OCI-LY3 (cell line): Measurements from ENCODE around the gene CDC45.

Experiments
- EZH2phosphoT487 ChIP-seq: fragments of 200-600 bp; shearing (Covaris generic); IDR thresholded peaks from 2 replicates; pipeline ENCODE4 v1.6.1; 2018; ENCODE audit warnings: antibody characterized with exemption, mixed run types, low read depth
- TF ChIP-seq, protein P1 (sequence below): fragments of 200-600, 300-600 bp; sonication (generic); IDR thresholded peaks from 2 replicates; pipeline ENCODE4 v1.5.1; 2014; ENCODE audit warnings: antibody characterized with exemption, low read length, low read depth

DNA sequence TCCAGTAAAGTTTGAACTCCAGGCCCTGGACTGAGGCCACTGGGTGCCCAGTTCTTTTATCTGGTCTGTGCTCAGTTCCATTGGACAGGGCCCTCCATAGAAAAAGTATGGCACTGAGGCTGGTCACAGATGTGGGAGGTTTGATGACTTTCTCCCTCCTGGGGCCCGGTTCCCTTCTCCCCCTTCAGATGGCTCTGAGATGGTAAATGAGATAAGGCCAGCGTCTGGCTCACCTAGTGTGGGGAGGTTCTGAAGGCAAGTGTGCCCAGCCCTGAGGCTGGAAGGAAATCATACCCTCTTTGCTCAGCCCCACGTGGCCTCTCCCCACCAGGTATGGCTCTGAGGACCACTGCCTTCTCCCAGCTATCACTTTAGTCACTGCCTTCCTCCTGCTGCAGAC lies 45.9 kb downstream of the CDC45 start:
- TF ChIP-seq, protein P1, sequence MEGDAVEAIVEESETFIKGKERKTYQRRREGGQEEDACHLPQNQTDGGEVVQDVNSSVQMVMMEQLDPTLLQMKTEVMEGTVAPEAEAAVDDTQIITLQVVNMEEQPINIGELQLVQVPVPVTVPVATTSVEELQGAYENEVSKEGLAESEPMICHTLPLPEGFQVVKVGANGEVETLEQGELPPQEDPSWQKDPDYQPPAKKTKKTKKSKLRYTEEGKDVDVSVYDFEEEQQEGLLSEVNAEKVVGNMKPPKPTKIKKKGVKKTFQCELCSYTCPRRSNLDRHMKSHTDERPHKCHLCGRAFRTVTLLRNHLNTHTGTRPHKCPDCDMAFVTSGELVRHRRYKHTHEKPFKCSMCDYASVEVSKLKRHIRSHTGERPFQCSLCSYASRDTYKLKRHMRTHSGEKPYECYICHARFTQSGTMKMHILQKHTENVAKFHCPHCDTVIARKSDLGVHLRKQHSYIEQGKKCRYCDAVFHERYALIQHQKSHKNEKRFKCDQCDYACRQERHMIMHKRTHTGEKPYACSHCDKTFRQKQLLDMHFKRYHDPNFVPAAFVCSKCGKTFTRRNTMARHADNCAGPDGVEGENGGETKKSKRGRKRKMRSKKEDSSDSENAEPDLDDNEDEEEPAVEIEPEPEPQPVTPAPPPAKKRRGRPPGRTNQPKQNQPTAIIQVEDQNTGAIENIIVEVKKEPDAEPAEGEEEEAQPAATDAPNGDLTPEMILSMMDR = no peak
- TF ChIP-seq EZH2phosphoT487 = no peak
